ENCODE results near the gene MARK2. TPM values are rescaled to one million over a fixed set of nuclear protein-coding genes. Genes with fewer than 3 reads are reported as not detected.

MARK2 gene
- polyA plus RNA-seq, 1 of the 3 experiments (the other 2 are of a cell fraction): 18.8 TPM

DNA sequence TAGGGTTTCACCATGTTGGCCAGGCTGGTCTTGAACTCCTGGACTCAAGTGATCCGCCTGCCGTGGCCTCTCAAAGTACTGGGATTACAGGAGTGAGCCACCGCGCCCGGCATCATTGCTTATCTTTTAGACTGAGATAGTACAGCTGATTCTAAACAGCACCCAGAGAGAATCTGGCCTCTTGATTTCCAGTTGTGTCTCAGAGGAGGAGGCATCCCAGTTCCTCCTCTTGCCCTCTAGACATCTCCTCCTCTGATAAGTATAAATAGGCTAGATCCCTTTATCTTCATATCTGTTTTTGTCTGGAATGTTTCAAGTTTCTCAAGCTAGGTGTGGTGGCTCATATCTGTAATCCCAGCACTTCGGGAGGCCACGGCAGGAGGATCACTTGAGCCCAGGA lies 7.0 kb downstream of the MARK2 start (continued):
- TF ChIP-seq MXI1 (IDR thresholded peaks at IDR 0.05; ENCODE audit: low read depth, low read length) (no peak), SMC3 (IDR thresholded peaks at IDR 0.05; ENCODE audit: low read depth, low read length) (no peak)
- TF ChIP-seq, protein P1, sequence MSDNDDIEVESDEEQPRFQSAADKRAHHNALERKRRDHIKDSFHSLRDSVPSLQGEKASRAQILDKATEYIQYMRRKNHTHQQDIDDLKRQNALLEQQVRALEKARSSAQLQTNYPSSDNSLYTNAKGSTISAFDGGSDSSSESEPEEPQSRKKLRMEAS (IDR thresholded peaks at IDR 0.05; ENCODE audit: low read depth): no peak
- TF ChIP-seq, protein P2, sequence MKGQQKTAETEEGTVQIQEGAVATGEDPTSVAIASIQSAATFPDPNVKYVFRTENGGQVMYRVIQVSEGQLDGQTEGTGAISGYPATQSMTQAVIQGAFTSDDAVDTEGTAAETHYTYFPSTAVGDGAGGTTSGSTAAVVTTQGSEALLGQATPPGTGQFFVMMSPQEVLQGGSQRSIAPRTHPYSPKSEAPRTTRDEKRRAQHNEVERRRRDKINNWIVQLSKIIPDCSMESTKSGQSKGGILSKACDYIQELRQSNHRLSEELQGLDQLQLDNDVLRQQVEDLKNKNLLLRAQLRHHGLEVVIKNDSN (IDR thresholded peaks at IDR 0.05; ENCODE audit: borderline replicate concordance, low read depth): no peak

DNA sequence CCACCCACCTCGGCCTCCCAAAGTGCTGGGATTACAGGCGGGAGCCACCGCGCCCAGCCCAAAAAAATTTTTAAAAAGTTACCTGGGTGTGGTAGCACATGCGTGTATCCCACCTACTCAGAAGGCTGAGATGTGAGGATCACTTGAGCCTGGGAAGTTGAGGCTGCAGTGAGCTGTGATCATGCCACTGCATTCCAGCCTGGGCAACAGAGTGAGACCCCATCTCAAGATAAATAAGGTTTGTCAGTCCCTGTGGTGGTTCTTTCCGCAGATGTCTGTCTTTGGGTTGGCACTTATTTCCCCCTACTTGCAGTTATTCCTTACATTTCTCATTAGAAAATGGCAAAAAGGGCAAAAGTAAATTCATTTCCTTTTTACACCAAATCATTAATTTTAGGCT lies 8.0 kb downstream of the MARK2 start:
- ChIA-PET CTCF (interaction anchor here (0.6 to 1.1 kb wide), 3 partner anchors 9 to 60 kb away, joined by 3 to 5 read pairs (median 3); partner anchors contain the start of gene MARK2), POLR2A (no interaction called here)
- Histone ChIP-seq H3K9me2 (no peaks in the 10 kb centered on the region), H3K4me2 (no peak overlapping the region), H3K4me1 (ENCODE audit: control insufficient read depth in 1 of 2, insufficient read depth in 2 of 2, low read depth in 1 of 2, low read length in 1 of 2) (peaks cover 0 to 21% of the 10 kb centered on the region in 2 experiments; a peak in 2 of 4 replicates), H3K9me3 (no peaks in the 10 kb centered on the region), H3K79me2 (ENCODE audit: insufficient read depth) (peaks cover 100% of the 10 kb centered on the region), H3F3A (replicated peaks; ENCODE audit: insufficient read depth) (peaks cover 25% of the 10 kb centered on the region), H4K20me1 (ENCODE audit: insufficient read depth) (peaks cover 88% of the 10 kb centered on the region), H3K4me3 (ENCODE audit: low read depth in 2 of 2, low read length in 1 of 2) (no peak overlapping the region), H3K27ac (ENCODE audit: low read depth in 2 of 2, low read length in 1 of 2) (no peak overlapping the region), H2AFZ (ENCODE audit: low read depth) (no peak overlapping the region), H3K9ac (no peak overlapping the region), H3K27me3 (ENCODE audit: insufficient read depth) (no peaks in the 10 kb centered on the region), H3K36me3 (replicated peaks in 1 of 2; ENCODE audit: control insufficient read depth in 1 of 2, insufficient read depth in 2 of 2, low read length in 1 of 2) (peaks cover 12 to 16% of the 10 kb centered on the region in 2 experiments)
- DNase-seq: no peak
- TF ChIP-seq FOXM1 (IDR thresholded peaks at IDR 0.05; ENCODE audit: low read depth): no peak
- TF ChIP-seq, protein P3, sequence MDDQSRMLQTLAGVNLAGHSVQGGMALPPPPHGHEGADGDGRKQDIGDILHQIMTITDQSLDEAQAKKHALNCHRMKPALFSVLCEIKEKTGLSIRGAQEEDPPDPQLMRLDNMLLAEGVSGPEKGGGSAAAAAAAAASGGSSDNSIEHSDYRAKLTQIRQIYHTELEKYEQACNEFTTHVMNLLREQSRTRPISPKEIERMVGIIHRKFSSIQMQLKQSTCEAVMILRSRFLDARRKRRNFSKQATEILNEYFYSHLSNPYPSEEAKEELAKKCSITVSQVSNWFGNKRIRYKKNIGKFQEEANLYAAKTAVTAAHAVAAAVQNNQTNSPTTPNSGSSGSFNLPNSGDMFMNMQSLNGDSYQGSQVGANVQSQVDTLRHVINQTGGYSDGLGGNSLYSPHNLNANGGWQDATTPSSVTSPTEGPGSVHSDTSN (IDR thresholded peaks at IDR 0.05): no peak
- TF ChIP-seq, protein P4, sequence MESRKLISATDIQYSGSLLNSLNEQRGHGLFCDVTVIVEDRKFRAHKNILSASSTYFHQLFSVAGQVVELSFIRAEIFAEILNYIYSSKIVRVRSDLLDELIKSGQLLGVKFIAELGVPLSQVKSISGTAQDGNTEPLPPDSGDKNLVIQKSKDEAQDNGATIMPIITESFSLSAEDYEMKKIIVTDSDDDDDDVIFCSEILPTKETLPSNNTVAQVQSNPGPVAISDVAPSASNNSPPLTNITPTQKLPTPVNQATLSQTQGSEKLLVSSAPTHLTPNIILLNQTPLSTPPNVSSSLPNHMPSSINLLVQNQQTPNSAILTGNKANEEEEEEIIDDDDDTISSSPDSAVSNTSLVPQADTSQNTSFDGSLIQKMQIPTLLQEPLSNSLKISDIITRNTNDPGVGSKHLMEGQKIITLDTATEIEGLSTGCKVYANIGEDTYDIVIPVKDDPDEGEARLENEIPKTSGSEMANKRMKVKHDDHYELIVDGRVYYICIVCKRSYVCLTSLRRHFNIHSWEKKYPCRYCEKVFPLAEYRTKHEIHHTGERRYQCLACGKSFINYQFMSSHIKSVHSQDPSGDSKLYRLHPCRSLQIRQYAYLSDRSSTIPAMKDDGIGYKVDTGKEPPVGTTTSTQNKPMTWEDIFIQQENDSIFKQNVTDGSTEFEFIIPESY (IDR thresholded peaks at IDR 0.05; ENCODE audit: borderline replicate concordance, low read depth): no peak
- TF ChIP-seq, protein P5, sequence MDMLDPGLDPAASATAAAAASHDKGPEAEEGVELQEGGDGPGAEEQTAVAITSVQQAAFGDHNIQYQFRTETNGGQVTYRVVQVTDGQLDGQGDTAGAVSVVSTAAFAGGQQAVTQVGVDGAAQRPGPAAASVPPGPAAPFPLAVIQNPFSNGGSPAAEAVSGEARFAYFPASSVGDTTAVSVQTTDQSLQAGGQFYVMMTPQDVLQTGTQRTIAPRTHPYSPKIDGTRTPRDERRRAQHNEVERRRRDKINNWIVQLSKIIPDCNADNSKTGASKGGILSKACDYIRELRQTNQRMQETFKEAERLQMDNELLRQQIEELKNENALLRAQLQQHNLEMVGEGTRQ (IDR thresholded peaks at IDR 0.05; ENCODE audit: borderline replicate concordance, low read depth, low read length): no peak
- TF ChIP-seq TCF12 (IDR thresholded peaks at IDR 0.05): no peak
- TF ChIP-seq NFIC (IDR thresholded peaks at IDR 0.05; ENCODE audit: borderline replicate concordance): no peak
- no peak for TF ChIP-seq NRF1 (IDR thresholded peaks at IDR 0.05; ENCODE audit: low read depth, low read length)
- TF ChIP-seq POLR2AphosphoS5 (IDR thresholded peaks at IDR 0.05; ENCODE audit: low read depth, low read length): no peak
- no peak for TF ChIP-seq JUND (IDR thresholded peaks at IDR 0.05)
- TF ChIP-seq RXRA (IDR thresholded peaks at IDR 0.05; ENCODE audit: borderline replicate concordance, low read depth): no peak
- no peak for TF ChIP-seq TAF1 (IDR thresholded peaks at IDR 0.05; ENCODE audit: borderline replicate concordance, low read depth, low read length)
- TF ChIP-seq, protein P6, sequence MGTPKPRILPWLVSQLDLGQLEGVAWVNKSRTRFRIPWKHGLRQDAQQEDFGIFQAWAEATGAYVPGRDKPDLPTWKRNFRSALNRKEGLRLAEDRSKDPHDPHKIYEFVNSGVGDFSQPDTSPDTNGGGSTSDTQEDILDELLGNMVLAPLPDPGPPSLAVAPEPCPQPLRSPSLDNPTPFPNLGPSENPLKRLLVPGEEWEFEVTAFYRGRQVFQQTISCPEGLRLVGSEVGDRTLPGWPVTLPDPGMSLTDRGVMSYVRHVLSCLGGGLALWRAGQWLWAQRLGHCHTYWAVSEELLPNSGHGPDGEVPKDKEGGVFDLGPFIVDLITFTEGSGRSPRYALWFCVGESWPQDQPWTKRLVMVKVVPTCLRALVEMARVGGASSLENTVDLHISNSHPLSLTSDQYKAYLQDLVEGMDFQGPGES (IDR thresholded peaks at IDR 0.05; ENCODE audit: low read depth, low read length): no peak
- TF ChIP-seq SMC3 (IDR thresholded peaks at IDR 0.05; ENCODE audit: low read depth, low read length): no peak
- 100% methylated on average over 6 of the region's 6 CpGs for WGBS (ENCODE audit: low lambda C conversion rate)

Measured in SK-N-SH (cell line).